ENCODE measurements around the gene KRT23.

- TF ChIP-seq CTCF (IDR thresholded peaks at IDR 0.05) (no peak), EZH2 (IDR thresholded peaks at IDR 0.05) (no peak), EZH2phosphoT487 (IDR thresholded peaks at IDR 0.05) (no peak)
Measured at GRCh38 chr17:40938981-40939380, 1.5 kb upstream of the KRT23 start.

Data from neural progenitor cell (in vitro differentiated cells).